ENCODE results near the gene PTGS1.
"Not testable (repeated sequence)": the region's sequence is repeated elsewhere in the genome, so short reads cannot be mapped to it uniquely, and the experiment has no call there.

DNA sequence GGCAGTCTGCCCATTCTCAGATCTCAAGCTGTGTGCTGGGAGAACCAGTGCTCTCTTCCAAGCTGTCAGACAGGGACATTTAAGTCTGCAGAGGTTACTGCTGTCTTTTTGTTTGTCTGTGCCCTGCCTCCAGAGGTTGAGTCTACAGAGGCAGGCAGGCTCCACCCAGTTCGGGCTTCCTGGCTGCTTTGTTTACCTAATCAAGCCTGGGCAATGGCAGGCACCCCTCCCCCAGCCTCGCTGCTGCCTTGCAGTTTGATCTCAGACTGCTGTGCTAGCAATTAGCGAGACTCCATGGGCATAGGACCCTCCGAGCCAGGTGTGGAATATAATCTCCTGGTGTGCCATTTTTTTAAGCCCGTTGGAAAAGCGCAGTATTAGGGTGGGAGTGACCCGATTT lies 43.3 kb downstream of the PTGS1 start:
- TF ChIP-seq, protein P1, sequence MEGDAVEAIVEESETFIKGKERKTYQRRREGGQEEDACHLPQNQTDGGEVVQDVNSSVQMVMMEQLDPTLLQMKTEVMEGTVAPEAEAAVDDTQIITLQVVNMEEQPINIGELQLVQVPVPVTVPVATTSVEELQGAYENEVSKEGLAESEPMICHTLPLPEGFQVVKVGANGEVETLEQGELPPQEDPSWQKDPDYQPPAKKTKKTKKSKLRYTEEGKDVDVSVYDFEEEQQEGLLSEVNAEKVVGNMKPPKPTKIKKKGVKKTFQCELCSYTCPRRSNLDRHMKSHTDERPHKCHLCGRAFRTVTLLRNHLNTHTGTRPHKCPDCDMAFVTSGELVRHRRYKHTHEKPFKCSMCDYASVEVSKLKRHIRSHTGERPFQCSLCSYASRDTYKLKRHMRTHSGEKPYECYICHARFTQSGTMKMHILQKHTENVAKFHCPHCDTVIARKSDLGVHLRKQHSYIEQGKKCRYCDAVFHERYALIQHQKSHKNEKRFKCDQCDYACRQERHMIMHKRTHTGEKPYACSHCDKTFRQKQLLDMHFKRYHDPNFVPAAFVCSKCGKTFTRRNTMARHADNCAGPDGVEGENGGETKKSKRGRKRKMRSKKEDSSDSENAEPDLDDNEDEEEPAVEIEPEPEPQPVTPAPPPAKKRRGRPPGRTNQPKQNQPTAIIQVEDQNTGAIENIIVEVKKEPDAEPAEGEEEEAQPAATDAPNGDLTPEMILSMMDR (CRISPR knock-in tag; IDR thresholded peaks at IDR 0.05), result not testable (repeated sequence)
- TF ChIP-seq, protein P2, sequence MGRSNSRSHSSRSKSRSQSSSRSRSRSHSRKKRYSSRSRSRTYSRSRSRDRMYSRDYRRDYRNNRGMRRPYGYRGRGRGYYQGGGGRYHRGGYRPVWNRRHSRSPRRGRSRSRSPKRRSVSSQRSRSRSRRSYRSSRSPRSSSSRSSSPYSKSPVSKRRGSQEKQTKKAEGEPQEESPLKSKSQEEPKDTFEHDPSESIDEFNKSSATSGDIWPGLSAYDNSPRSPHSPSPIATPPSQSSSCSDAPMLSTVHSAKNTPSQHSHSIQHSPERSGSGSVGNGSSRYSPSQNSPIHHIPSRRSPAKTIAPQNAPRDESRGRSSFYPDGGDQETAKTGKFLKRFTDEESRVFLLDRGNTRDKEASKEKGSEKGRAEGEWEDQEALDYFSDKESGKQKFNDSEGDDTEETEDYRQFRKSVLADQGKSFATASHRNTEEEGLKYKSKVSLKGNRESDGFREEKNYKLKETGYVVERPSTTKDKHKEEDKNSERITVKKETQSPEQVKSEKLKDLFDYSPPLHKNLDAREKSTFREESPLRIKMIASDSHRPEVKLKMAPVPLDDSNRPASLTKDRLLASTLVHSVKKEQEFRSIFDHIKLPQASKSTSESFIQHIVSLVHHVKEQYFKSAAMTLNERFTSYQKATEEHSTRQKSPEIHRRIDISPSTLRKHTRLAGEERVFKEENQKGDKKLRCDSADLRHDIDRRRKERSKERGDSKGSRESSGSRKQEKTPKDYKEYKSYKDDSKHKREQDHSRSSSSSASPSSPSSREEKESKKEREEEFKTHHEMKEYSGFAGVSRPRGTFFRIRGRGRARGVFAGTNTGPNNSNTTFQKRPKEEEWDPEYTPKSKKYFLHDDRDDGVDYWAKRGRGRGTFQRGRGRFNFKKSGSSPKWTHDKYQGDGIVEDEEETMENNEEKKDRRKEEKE (IDR thresholded peaks at IDR 0.05), result not testable (repeated sequence)
- not testable (repeated sequence) for TF ChIP-seq JUND (CRISPR knock-in tag; IDR thresholded peaks at IDR 0.05)

Measured in HepG2 (cell line).